ENCODE data around the gene UBC.

The UBC gene

GRCh38 chr12:124917841-124918621 is 3.6 kb upstream of the UBC start:
- H3K4me1 ChIP-seq = peaks cover 31% of the 10 kb centered on the region
- H3K4me3 ChIP-seq (ENCODE audit: low read depth, low read length) = peak overlapping the region; percentile 61

DNA sequence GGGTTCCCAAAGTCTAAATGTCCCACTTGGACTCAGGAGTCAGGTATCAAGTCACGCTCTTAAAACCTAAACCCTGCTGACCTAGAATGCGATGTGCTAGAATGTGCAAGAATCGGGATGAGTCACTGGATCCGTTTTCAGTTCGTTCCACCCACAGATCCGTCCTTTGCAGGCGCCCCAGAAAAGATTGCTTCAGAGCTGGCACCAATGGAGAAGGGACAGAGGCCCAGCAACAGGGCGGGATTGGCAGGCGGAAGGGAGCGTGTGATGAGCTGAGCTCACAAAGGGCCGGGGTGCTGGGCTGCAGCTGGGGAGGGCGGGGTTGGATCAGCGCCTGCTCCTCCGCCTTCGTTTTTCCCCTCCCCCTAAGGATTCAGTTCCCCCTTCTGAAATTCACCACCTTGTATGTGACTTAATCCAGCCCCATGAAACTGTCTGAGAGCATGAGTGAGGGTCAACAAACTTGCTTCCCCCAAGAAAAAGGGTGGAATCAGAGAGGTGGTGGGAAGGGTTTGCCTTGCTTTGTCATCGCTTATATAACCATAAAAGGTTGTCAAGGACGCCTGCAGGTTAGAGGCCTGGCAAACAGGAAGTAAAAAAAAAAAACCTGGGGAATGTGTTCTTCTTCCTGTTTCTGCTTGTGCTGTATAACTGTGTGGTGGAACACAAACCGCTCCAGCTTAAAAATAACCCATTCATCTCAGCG is 2.8 kb upstream of the UBC start:
- no peaks in the 10 kb centered on the region for H3K9me3 ChIP-seq (ENCODE audit: control insufficient read depth, low read length)
- H3K36me3 ChIP-seq (ENCODE audit: control insufficient read depth, insufficient read depth, low read length) = no peaks in the 10 kb centered on the region
- H3K79me2 ChIP-seq = peaks cover 15% of the 10 kb centered on the region
- TF ChIP-seq CTCF (IDR thresholded peaks at IDR 0.05) = no peak
- H3K27me3 ChIP-seq (ENCODE audit: control insufficient read depth, insufficient read depth, low read length) = no peaks in the 10 kb centered on the region
- H2AFZ ChIP-seq = peak overlapping the region; percentile 50
- peak overlapping the region; percentile 82 for H3K4me2 ChIP-seq (ENCODE audit: low read length)
- H3K4me1 ChIP-seq = peaks cover 31% of the 10 kb centered on the region
- no peak overlapping the region for H3K9ac ChIP-seq
- peak overlapping the region; percentile 61 for H3K4me3 ChIP-seq (ENCODE audit: low read depth, low read length)
- peak overlapping the region; percentile 100 for H3K27ac ChIP-seq

More at GRCh38 chr12:124917841-124918621, 3.6 kb upstream of the UBC start:
- Histone ChIP-seq H3K9me3 (ENCODE audit: control insufficient read depth, low read length) (no peaks in the 10 kb centered on the region), H3K9ac (no peak overlapping the region), H3K79me2 (peaks cover 13% of the 10 kb centered on the region), H3K36me3 (ENCODE audit: control insufficient read depth, insufficient read depth, low read length) (no peaks in the 10 kb centered on the region), H2AFZ (peak overlapping the region; percentile 50), H3K4me2 (ENCODE audit: low read length) (peak overlapping the region; percentile 82), H3K27ac (peak overlapping the region; percentile 100), H3K27me3 (ENCODE audit: control insufficient read depth, insufficient read depth, low read length) (no peaks in the 10 kb centered on the region)
- no peak for TF ChIP-seq CTCF (IDR thresholded peaks at IDR 0.05)

DNA sequence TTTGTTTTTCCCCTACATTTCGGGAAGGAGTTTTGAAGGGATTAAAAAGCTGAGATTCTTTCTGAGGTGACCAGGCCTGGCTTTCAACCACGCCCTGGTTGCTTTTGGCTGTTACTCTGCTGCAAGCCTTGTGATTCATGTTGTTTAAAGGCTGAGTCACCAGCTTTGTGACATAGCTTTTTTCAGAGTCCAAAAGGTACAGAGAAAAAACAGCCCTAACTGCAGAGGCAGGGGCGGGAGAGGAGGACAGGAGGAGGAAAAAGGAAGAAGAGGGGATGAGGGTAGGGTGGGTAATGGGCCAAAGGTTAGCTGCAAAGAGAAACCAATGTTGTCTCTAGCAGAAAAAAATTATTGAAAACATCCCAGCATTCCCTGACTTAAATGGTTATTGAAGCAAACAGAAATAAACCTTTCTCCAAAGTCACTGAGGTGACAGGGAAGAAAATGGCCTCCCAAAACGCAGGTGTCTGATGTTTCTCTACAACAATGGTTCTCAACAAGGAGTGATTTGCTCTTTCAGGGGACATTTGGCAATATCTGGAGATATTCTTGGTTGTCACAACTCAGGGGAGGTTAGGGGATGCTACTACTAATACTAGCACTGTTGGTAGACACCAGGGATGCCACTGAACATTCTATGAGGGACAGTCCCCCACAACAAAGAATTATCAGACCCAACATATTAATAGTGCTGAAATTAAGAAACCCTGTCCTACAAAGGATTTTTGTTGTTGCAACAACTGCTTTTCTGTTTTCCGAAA is 2.1 kb upstream of the UBC start:
- Histone ChIP-seq H3K79me2 (peaks cover 15% of the 10 kb centered on the region), H3K4me1 (peaks cover 25% of the 10 kb centered on the region), H3K9me3 (ENCODE audit: control insufficient read depth, low read length) (no peaks in the 10 kb centered on the region), H3K4me3 (ENCODE audit: low read depth, low read length) (peak overlapping the region; percentile 28), H3K36me3 (ENCODE audit: control insufficient read depth, insufficient read depth, low read length) (no peaks in the 10 kb centered on the region), H3K9ac (no peak overlapping the region), H2AFZ (peak overlapping the region; percentile 50), H3K27ac (peak overlapping the region; percentile 100), H3K27me3 (ENCODE audit: control insufficient read depth, insufficient read depth, low read length) (no peaks in the 10 kb centered on the region), H3K4me2 (ENCODE audit: low read length) (peak overlapping the region; percentile 82)
- no peak for TF ChIP-seq CTCF (IDR thresholded peaks at IDR 0.05)

DNA sequence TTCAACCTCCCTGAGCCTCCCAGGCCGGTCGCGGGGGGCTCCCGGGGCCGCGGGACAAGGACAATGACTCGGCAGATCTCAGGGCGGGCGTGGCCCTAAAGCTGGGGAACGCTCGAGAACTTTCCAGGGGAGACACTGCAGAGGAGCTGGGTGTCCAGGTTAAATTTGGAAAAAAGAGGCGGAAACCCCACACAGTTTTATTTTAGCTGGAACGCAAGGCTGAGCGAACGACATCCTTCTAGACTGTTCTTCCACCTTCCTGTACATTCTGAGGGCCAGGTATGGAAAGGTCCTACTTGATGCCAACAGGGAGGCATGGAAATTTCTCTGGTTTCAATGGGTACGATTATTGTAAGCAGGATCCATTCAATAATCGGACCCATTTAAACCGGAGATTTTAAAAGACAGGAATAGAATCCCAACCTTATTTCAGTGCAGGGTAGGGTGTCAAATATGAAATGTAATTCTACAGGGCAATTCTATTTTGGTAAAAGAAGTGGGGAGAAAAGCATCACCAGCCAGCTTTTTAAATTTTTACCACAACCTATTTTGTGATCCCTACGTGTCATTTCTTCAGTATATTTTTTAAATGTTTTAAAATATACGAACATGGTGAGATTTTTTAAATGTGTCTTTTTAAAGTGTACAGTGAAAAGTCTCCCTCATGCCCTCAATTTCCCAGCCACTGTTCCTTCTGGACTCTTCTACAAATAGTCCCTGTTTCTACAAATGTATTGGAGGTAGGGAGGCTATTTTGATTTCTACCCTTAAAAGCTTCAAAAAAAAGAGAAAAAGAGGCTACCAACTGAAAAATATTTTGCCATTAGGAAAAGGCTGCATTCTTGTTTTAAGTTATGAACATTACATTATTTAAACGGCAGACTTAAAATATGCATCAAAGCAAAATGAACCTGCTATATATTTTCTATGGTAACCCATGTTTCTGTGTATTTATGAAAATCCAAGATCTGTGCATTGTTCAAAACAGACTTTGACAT is 1.1 kb upstream of the UBC start:
- peak overlapping the region; percentile 99 for H2AFZ ChIP-seq
- no peaks in the 10 kb centered on the region for H3K9me3 ChIP-seq (ENCODE audit: control insufficient read depth, low read length)
- peaks cover 21% of the 10 kb centered on the region for H3K79me2 ChIP-seq
- no peak overlapping the region for H3K9ac ChIP-seq
- peak overlapping the region; percentile 100 for H3K4me3 ChIP-seq (ENCODE audit: low read depth, low read length)
- H3K36me3 ChIP-seq (ENCODE audit: control insufficient read depth, insufficient read depth, low read length) = no peaks in the 10 kb centered on the region
- H3K4me1 ChIP-seq = peaks cover 30% of the 10 kb centered on the region
- peak overlapping the region; percentile 100 for H3K27ac ChIP-seq
- TF ChIP-seq CTCF (IDR thresholded peaks at IDR 0.05) = no peak
- peak overlapping the region; percentile 90 for H3K4me2 ChIP-seq (ENCODE audit: low read length)
- H3K27me3 ChIP-seq (ENCODE audit: control insufficient read depth, insufficient read depth, low read length) = no peaks in the 10 kb centered on the region

All from parathyroid adenoma (tissue), 2 donors.